T-helper 2 cell (primary cell): ENCODE data around the gene CPT2.

Source experiments
- DNase-seq, 5 experiments: peaks; one replicate each; pipeline versions ENCODE4 v3.0.0 to v3.0.0-alpha.2; 2012 to 2022

CPT2 gene

GRCh38 chr1:53219711-53220110 is 23.1 kb downstream of the CPT2 start:
- no peak for DNase-seq

GRCh38 chr1:53220171-53220961 is 23.7 kb downstream of the CPT2 start, which contains the start of gene CZIB:
CZIB (minus strand) TSS chr1:53220634; CDS start chr1:53220575, 59 bp downstream.
- DNase-seq: peak; percentile 78 to 97 (median 88)

- DNase-seq: no peak
Observed at GRCh38 chr1:53220962-53221286, 24.3 kb downstream of the CPT2 start.

GRCh38 chr1:53237638-53238037 is 41.0 kb downstream of the CPT2 start:
- no peak for DNase-seq

GRCh38 chr1:53238197-53239155 is 41.9 kb downstream of the CPT2 start, which contains the start of gene MAGOH:
MAGOH (minus strand) TSS chr1:53238518; CDS start chr1:53238448, 70 bp downstream.
- peak; percentile 84 to 98 (median 92) for DNase-seq

- DNase-seq: no peak
Observed at GRCh38 chr1:53241828-53242227, 45.2 kb downstream of the CPT2 start.

- no peak for DNase-seq
Observed at GRCh38 chr1:53242381-53242780, 45.8 kb downstream of the CPT2 start.

GRCh38 chr1:53244141-53244540 is 47.5 kb downstream of the CPT2 start:
- DNase-seq: no peak

- no peak for DNase-seq
Observed at GRCh38 chr1:53246261-53247134, 49.9 kb downstream of the CPT2 start.

- DNase-seq: no peak
Observed at GRCh38 chr1:53249706-53250105, 53.1 kb downstream of the CPT2 start.

- DNase-seq: no peak
Observed at GRCh38 chr1:53250325-53250724, 53.7 kb downstream of the CPT2 start.

- no peak for DNase-seq
Observed at GRCh38 chr1:53254011-53254640, 57.5 kb downstream of the CPT2 start.

- DNase-seq: no peak
Observed at GRCh38 chr1:53255031-53255430, 58.4 kb downstream of the CPT2 start.

- DNase-seq: no peak
Observed at GRCh38 chr1:53256511-53257453, 60.2 kb downstream of the CPT2 start.

GRCh38 chr1:53257454-53258081 is 60.9 kb downstream of the CPT2 start:
- no peak for DNase-seq

- DNase-seq: no peak
Observed at GRCh38 chr1:53258216-53258615, 61.6 kb downstream of the CPT2 start.

GRCh38 chr1:53259932-53260331 is 63.3 kb downstream of the CPT2 start:
- no peak for DNase-seq

- no peak for DNase-seq
Observed at GRCh38 chr1:53260631-53261247, 64.1 kb downstream of the CPT2 start.

GRCh38 chr1:53262000-53262399 is 65.4 kb downstream of the CPT2 start:
- no peak for DNase-seq
